ENCODE data around the gene GAS7.

GAS7 gene

DNA sequence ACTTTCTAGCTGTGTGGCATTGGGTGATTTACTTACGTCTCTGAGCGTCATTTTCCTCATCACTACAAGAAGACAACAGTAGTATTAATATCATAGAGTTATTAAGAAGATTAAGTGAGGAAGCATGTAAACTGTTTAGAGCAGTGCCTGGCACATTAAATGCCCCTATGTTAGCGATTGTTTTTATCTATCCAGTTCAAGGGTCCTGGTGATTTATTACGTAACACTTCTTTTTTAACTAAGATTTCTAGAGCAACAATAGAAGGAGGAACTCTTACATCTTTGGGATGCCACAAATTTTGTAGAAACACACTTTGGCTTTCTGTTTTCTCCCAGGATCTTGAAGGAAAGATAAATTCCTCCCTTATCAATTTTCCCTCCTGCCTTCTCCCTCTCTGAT lies 3.3 kb upstream of the GAS7 start:
- DNase-seq (ENCODE audit: extremely low read depth in 1 of 2, low read depth in 1 of 2), result no peak

GRCh38 chr17:10200645-10201044 lies 2.2 kb upstream of the GAS7 start:
- DNase-seq (ENCODE audit: extremely low read depth in 1 of 2, low read depth in 1 of 2), result no peak

GRCh38 chr17:10200016-10200415 lies 1.6 kb upstream of the GAS7 start:
- no peak for DNase-seq (ENCODE audit: extremely low read depth in 1 of 2, low read depth in 1 of 2)

DNA sequence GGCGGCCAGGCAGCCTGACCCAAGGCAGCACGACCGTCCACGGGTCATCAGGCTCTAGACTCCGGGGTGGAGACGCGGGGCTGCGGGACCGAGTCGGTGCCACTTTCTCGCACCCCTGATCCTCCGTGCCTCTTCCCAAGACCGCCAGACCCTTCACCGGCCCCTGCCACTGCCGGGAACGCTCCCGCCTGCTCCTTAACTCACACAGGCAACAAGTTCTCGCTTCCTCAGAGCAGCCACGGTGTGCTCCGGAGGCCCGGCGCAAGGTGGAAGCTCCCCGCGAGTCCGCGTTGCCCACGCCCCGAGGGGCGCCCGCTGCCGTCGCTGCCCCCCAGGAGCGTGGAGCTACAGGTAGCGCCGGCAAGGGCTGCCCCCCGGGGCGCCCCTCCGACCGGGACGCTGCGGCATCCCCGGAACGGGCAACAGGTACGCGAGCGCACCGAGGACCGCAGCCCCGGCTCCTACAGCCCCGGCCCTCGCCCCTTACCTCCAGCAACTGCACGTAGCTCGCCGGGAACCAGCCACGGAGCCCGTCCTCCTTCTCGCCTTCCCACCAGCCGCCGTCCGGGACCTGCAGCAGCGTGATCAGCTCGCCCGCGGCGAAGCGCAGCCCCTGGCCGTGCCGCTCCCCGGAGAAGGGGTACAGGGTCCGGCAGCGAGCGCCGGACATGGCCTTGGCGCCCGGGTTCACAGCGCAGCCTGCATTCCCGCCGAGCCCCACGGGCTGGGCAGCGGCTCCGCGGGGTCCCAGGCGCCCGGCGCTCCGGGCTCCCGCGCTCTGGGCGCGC lies 491 bp downstream of the GAS7 start:
- no peak for DNase-seq (ENCODE audit: extremely low read depth in 1 of 2, low read depth in 1 of 2)

DNA sequence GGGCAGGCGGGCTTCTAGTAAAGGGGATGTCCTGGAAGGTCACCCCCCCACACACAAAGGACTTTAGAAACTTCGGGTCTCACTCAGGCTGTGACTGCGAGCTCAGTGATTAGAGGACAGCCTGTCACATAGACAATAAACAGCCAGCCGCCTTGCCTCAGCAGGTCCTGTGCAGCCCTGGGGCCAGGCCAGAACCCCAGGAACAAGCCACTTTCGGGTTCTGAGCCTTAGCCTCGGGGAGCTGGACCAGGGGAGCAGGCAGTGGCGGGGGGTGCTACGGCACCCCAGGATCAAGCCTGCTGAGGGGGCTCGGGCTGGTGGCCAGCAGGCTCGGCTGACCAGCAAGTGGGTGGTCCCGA lies 1.1 kb downstream of the GAS7 start:
- DNase-seq (ENCODE audit: extremely low read depth in 1 of 2, low read depth in 1 of 2), result no peak

DNA sequence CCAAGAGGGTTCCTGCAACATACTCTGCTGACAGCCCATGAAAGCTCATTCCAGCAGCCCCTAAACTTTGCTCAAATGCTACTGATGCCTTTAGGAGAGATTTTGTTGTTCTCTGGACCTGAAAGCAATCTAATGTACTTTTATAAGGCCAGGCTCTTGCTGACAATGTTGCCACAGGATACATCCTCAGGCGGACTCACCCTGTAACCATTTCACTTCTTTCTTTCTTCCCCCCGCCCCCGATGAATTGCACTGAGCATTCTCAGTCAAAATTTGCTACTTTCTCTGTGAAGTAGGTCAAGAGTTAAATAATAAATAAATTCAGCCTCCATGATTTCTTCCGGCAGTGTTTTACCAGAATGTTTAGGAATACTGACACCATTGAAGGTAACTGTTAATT lies 1.5 kb downstream of the GAS7 start:
- no peak for DNase-seq (ENCODE audit: extremely low read depth in 1 of 2, low read depth in 1 of 2)

- DNase-seq (ENCODE audit: extremely low read depth in 1 of 2, low read depth in 1 of 2), result no peak
Measured at GRCh38 chr17:10196384-10196895, 2.0 kb downstream of the GAS7 start.

DNA sequence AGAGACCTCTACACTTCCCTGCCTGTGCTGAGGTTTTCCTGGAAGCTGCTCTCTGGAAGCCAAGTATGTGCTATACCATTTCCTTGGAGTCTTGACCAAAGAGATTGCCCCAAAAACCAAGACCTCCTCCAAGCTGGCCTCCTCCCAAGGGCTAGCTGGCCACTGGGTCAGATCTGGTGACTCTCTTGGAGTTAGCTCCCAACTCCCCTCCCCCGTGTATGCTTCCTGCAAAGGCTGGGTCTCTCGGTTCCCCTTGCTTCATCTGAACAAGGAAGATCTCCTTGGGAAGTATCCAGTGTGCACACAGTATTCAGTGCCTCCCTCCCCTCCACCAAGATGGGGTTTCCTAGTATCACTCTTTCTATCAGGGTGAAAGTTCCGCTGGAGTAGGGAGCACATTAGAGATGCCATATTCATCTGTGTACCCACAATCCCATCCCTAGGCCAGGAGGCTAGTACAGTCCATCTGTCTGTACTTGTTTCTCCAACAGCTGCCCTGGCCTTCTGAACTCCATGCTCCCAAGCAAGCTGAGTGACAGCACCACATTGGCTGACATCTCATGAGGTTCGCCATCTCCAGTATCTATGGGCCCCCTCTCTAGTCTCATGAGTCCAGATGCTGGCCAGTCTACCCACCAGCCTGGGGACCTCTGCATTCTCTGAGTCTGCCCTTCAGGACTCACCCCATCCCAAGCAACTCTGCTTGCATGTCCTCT lies 3.2 kb downstream of the GAS7 start:
- no peak for DNase-seq (ENCODE audit: extremely low read depth in 1 of 2, low read depth in 1 of 2)

DNA sequence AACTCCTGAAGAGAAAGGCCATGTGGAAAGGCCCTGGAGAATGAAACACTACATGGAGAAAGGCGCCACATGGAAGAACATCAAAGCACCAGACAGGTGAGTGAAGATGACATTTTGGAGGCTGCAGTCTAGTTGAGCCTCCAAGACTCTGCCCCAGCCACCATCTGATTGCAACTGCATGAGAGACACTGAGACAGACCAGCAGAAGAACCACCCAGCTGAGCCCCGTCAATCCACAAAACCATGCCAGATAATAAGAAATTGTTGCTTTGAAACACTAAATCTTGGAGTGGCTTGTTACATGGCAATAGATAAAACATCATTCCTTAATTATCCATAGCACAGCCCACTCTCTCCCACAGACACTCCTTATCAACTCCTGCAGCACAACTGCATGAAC lies 4.8 kb downstream of the GAS7 start:
- no peak for DNase-seq (ENCODE audit: extremely low read depth in 1 of 2, low read depth in 1 of 2)

DNA sequence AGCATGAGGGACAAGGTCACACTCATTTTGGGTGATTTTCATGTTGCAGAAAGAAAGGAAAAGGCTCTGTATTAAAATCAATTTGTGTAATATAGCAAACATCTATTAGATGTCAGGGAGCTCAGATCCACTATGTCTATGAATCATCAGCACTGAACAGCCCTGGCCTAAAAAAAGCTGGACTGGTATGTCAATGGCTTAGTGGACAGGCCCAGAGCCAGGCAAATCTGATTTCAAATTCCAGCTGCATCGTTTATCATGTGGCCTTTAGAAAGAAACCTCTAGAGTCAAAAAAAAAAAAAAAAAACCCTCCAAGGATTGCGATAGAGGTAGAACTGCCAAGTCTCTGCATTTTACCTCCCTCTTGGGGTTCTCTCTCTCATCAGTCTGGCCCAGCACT lies 5.4 kb downstream of the GAS7 start:
- DNase-seq (ENCODE audit: extremely low read depth in 1 of 2, low read depth in 1 of 2), result no peak

DNA sequence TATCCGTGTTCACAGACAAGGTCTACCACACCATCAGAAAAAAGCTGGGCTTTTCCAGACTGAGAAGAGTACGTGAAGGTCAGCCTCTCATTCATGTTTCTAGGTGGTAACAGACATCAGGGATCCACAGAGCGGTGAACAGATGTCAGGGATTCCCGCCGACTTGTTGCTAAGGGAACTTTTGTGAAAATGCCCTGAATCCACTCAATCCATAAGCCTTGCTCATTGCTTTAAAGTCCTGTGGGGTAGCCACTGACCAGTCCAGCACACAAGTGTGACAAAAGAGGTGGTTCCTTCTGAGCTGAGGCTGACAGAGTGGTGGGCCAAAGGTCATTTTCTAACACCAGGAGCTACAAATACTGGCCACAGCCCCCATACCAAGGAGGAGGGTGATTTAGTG lies 5.9 kb downstream of the GAS7 start:
- no peak for DNase-seq (ENCODE audit: extremely low read depth in 1 of 2, low read depth in 1 of 2)

DNA sequence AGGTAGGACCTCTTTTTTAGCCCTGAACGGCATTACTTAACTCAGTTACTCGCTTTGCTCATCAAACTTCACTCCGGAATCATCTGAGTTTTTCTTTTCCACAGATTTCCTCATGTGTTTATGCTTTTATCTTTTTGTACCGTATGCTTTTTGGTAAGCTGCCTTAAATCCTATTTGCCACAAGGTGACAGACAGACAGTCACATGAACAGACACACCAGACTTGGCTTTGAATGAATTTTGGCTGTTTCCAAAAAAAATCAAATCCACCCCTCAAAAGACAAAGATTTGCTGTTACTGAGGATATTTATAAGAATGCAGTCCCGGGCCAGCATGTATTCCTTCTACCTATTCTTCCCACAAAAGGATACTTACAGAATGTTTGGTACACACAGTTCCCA lies 10.9 kb downstream of the GAS7 start:
- no peak for DNase-seq (ENCODE audit: extremely low read depth in 1 of 2, low read depth in 1 of 2)

- no peak for DNase-seq (ENCODE audit: extremely low read depth in 1 of 2, low read depth in 1 of 2)
Measured at GRCh38 chr17:10186771-10187410, 11.5 kb downstream of the GAS7 start.

- no peak for DNase-seq (ENCODE audit: extremely low read depth in 1 of 2, low read depth in 1 of 2)
Measured at GRCh38 chr17:10183931-10184930, 14.2 kb downstream of the GAS7 start.

DNA sequence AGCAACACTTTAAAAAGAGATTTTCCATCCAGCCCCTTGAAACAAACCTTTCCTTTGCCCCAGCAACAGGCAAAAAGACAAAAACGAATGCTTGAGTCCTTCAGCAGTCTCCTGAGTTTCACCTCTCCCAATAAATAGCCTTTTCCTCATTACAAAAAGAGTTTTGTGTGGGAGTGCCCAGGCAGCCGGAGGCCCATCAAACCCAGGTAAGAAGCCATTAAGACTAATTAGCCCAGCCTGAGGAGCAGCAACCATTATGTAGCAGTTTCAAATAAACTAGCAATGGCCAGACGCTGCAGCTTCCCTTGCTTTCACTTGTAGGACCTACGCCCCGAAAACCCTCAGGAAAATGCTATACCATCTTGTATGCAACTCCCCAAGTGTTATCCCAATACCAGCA lies 15.6 kb downstream of the GAS7 start:
- no peak for DNase-seq (ENCODE audit: extremely low read depth in 1 of 2, low read depth in 1 of 2)

- no peak for DNase-seq (ENCODE audit: extremely low read depth in 1 of 2, low read depth in 1 of 2)
Measured at GRCh38 chr17:10178506-10178991, 19.9 kb downstream of the GAS7 start.

GRCh38 chr17:10177913-10178505 lies 20.4 kb downstream of the GAS7 start:
- no peak for DNase-seq (ENCODE audit: extremely low read depth in 1 of 2, low read depth in 1 of 2)

DNA sequence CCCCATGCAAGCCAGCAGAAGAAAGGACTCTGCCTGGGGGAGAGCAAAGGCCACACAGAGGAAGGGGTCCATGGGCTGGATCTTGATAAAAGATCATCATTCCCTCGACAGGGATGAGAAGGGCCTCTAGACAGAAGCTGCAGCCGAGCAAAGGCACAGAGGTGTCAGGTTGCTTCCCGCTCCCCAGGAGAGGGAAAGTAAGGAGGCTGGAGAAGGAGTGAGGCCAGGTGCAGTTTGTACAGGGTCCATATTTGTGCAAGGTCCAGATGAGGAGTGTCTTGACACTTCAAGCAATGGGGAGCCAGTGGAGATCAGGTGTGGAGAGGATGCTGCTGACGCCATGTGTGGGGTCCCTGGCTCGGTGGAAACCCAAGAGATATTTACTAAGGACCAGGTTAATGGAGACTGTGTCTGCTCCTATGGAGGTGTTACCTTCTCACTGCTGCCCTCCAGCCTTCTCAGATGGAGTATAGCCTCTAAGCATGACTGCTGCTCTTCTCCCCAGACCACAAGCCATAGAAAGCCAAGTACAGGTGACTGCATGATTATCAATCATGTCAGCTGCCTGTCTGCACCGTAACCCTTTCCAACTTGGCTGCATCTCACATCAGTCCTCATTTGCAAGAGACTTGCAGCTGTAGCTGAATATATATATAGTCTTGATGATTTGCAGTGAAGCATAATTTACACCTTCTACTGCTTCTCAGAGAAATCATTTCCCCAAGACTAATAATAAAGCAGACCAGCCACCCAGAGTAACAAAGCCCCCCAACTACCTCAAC lies 21.1 kb downstream of the GAS7 start:
- DNase-seq (ENCODE audit: extremely low read depth in 1 of 2, low read depth in 1 of 2), result no peak

DNA sequence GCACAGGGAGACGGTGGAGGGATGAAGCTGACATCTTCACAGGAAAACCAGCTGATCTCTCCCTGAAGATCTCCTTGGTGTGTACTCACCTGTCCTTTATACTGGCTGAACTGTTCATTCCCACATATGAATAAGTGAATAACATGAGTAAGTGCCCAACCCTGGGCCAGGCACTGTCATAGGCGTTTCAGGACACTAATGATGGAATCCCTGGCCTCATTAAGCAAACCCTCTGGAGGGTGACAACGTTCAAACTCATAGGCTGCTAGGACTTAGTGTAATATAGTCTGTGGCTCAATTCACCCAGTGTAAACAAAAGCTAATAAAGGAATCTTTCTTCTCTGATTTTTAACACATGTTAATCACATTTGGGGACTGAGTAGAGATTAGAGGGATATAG lies 24.5 kb downstream of the GAS7 start:
- DNase-seq (ENCODE audit: extremely low read depth in 1 of 2, low read depth in 1 of 2), result no peak
